AG04450 (cell line): ENCODE results near the gene VCAN. TPM values are rescaled to one million over a fixed set of nuclear protein-coding genes. Genes with fewer than 3 reads are reported as not detected.
"Not testable (repeated sequence)": the region's sequence is repeated elsewhere in the genome, so short reads cannot be mapped to it uniquely, and the experiment has no call there.

Source experiments
- CTCF ChIA-PET: fragments of 300-600, 350-600 bp; formaldehyde crosslinking; extraction: SDS; loops from one replicate; lab custom pipeline; 2022; ENCODE audit warnings: antibody characterized with exemption, inconsistent platforms; lab: Charles Lee
- POLR2A ChIA-PET: fragments of 350-600 bp; formaldehyde crosslinking; extraction: SDS; loops from one replicate; lab custom pipeline; 2021; ENCODE audit warnings: antibody characterized with exemption, inconsistent platforms; lab: Yijun Ruan, JAX
- DNase-seq: peaks from one replicate; pipeline ENCODE4 v3.0.0-alpha.2; 2011; ENCODE audit warnings: low read depth, low spot score
- H3K27ac ChIP-seq: one replicate; pipeline ENCODE4 v1.5.1; 2012; ENCODE audit warnings: low read depth, low read length, control low read depth
- H3K27me3 ChIP-seq: one replicate; pipeline ENCODE4 v1.6.0; 2012; ENCODE audit warnings: low read length; ENCODE audit not compliant: control insufficient read depth, insufficient read depth
- H3K4me3 ChIP-seq: 2 replicates; pipeline ENCODE4 v1.5.1; 2011; ENCODE audit warnings: mild to moderate bottlenecking, low read depth, low read length, control low read depth
- H3K9me3 ChIP-seq: 2 replicates; pipeline ENCODE4 v1.5.1; 2012; ENCODE audit warnings: low read length; ENCODE audit not compliant: control insufficient read depth, insufficient read depth
- polyA plus RNA-seq: library from polyadenylated mRNA; depleted of rRNA; stranded (reverse); fragments of >200 nt; gene quantifications from 2 replicates; pipeline ENCODE4 v1.2.3, GENCODE V29; 2011
- TF ChIP-seq, protein P1 (sequence below): IDR thresholded peaks from 2 replicates; pipeline ENCODE4 v1.5.1; 2011; ENCODE audit warnings: low read depth, low read length, control low read depth, inconsistent platforms

Gene VCAN
- polyA plus RNA-seq, 1 experiment: 171 TPM

GRCh38 chr5:83430130-83431010, 41.2 kb upstream of the VCAN start:
- no peak overlapping the region for H3K27ac ChIP-seq
- CTCF ChIA-PET: interaction anchor here (0.6 to 2.6 kb wide), 34 partner anchors 8 to 1130 kb away, joined by 3 to 8 read pairs (median 3); no protein-coding TSS in a partner anchor
- peak; percentile 26 for DNase-seq
- no peaks in the 10 kb centered on the region for H3K27me3 ChIP-seq
- no peak overlapping the region for H3K4me3 ChIP-seq
- TF ChIP-seq, protein P1, sequence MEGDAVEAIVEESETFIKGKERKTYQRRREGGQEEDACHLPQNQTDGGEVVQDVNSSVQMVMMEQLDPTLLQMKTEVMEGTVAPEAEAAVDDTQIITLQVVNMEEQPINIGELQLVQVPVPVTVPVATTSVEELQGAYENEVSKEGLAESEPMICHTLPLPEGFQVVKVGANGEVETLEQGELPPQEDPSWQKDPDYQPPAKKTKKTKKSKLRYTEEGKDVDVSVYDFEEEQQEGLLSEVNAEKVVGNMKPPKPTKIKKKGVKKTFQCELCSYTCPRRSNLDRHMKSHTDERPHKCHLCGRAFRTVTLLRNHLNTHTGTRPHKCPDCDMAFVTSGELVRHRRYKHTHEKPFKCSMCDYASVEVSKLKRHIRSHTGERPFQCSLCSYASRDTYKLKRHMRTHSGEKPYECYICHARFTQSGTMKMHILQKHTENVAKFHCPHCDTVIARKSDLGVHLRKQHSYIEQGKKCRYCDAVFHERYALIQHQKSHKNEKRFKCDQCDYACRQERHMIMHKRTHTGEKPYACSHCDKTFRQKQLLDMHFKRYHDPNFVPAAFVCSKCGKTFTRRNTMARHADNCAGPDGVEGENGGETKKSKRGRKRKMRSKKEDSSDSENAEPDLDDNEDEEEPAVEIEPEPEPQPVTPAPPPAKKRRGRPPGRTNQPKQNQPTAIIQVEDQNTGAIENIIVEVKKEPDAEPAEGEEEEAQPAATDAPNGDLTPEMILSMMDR: peak; percentile 95
- POLR2A ChIA-PET: no interaction called here
- H3K9me3 ChIP-seq: no peaks in the 10 kb centered on the region

DNA sequence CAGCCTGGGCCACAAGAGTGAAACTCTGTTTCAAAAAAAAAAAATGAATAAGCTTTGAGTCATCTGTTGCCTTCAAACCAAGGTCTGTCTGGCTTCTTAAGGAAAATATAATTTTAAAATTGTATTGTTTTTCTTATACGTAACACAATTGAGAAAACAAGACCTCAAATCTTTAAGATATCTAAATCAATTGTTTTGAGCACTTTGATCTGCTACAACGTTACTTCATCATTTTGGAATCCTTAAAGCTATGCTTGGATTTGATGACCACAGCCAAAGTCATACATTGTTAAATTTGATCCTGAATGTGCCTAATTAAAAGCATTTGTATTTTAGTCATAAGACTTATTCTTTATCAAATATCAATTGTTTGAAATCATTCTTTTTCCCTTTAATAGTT, 37.7 kb upstream of the VCAN start:
- POLR2A ChIA-PET: interaction anchor here (0.6 kb wide), 1 partner anchor 1156 kb away, joined by 9 read pairs; the partner anchor contains the start of gene RPS23
- no peak overlapping the region for H3K4me3 ChIP-seq
- CTCF ChIA-PET: interaction anchor here (0.7 to 2.5 kb wide), 2 partner anchors 132 to 245 kb away, joined by 3 to 5 read pairs; no protein-coding TSS in a partner anchor
- H3K27ac ChIP-seq: no peak overlapping the region
- no peak for DNase-seq
- TF ChIP-seq, protein P1: no peak
- no peaks in the 10 kb centered on the region for H3K27me3 ChIP-seq
- H3K9me3 ChIP-seq: peaks cover 7% of the 10 kb centered on the region; the same call in 1 of the 2 replicates

DNA sequence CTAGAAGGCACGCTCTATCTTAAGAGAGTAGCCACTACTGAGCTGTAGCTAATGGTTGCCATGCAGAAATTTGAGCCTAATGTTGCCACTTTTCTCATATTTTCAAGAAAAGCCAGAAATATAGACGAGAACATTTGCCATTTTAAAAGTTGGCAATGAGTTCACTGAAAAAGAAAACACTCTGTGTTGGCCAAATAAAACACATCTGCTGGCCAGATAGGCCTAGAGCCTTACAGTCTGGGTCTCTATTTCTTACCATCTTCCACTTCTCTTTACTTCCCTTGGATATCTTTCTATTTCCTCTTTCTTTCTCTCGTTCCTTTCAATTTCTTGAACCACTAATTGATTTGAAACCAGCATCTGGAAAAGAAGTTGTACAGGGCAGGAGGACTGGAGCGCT, 36.6 kb upstream of the VCAN start:
- ChIA-PET CTCF (interaction anchor here (0.7 kb wide), 2 partner anchors 34 to 1071 kb away, joined by 3 read pairs; no protein-coding TSS in a partner anchor), POLR2A (no interaction called here)
- TF ChIP-seq, protein P1: no peak
- no peak for DNase-seq
- no peak overlapping the region for H3K4me3 ChIP-seq
- H3K9me3 ChIP-seq: peaks cover 7% of the 10 kb centered on the region; the same call in 1 of the 2 replicates
- no peak overlapping the region for H3K27ac ChIP-seq
- H3K27me3 ChIP-seq: no peaks in the 10 kb centered on the region

GRCh38 chr5:83436276-83436675, 35.3 kb upstream of the VCAN start:
- DNase-seq: no peak
- Histone ChIP-seq H3K27ac (no peak overlapping the region), H3K9me3 (peaks cover 7% of the 10 kb centered on the region; the same call in 1 of the 2 replicates), H3K27me3 (no peaks in the 10 kb centered on the region), H3K4me3 (no peak overlapping the region)
- ChIA-PET POLR2A (no interaction called here), CTCF (no interaction called here)
- TF ChIP-seq, protein P1: no peak

DNA sequence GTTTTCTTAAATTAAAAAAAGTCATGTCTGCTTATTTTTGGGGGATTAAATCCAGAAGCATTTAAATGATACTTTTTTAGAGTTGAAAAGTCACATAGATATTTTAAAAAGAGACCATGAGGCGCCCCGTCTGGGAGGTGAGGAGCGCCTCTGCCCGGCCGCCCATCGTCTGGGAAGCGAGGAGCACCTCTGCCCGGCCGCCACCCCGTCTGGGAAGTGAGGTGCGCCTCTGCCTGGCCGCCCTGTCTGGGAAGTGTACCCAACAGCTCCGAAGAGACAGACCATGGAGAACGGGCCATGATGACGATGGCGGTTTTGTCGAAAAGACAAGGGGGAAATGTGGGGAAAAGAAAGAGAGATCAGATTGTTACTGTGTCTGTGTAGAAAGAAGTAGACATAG, 33.8 kb upstream of the VCAN start:
- CTCF ChIA-PET: interaction anchor here (1.7 kb wide), 1 partner anchor 8 kb away, joined by 5 read pairs; no protein-coding TSS in a partner anchor
- H3K27me3 ChIP-seq, H3K4me3 ChIP-seq, H3K9me3 ChIP-seq, POLR2A ChIA-PET, H3K27ac ChIP-seq, DNase-seq: not testable (repeated sequence)
